HG03571 (cell line): ENCODE measurements around the gene MKRN2OS.
A peak's percentile ranks its signal among the peaks of the same experiment; 100 is the strongest.
"Not testable (repeated sequence)": the region's sequence is repeated elsewhere in the genome, so short reads cannot be mapped to it uniquely, and the experiment has no call there.

Experiments used
- ATAC-seq: cut with Tn5 transposase; IDR thresholded peaks from one replicate; pipeline ENCODE4 v1.9.1; 2021; ENCODE audit not compliant: unreplicated experiment

The MKRN2OS gene

DNA sequence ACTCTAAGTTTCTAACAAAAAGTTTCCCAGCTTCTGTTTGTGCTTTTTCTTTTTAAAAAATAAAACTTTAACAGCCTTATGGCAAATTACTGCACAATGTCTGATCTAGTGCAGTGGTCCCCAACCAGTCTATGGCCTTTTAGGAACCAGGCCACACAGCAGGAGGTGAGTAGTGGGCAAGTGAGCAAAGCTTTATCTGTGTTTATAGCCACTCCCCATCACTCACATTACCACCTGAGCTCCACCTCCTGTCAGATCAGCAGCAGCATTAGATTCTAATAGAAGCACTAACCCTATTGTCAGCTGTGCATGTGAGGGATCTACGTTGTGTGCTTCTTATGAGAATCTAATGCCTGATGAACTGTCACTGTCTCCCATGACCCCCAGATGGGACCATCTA, 17.2 kb upstream of the MKRN2OS start:
- ATAC-seq: no peak

DNA sequence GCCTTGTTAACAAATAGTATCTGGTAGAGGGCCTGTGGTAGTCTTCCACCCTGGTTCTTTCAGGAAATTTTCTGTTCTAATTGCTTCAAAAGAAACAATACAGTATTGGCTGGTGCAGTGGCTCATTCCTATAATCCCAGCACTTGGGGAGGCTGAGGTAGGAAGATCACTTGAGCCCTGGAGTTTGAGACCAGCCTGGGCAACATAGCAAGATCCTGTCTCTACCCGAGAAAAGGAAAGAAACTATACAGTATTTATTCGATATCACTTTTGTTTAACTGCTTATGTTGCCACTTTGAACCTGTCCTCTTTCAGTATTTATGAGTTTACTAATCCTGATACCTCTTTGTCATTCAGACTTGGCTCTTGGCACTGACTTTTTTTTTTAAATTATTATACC, 16.1 kb upstream of the MKRN2OS start:
- no peak for ATAC-seq

DNA sequence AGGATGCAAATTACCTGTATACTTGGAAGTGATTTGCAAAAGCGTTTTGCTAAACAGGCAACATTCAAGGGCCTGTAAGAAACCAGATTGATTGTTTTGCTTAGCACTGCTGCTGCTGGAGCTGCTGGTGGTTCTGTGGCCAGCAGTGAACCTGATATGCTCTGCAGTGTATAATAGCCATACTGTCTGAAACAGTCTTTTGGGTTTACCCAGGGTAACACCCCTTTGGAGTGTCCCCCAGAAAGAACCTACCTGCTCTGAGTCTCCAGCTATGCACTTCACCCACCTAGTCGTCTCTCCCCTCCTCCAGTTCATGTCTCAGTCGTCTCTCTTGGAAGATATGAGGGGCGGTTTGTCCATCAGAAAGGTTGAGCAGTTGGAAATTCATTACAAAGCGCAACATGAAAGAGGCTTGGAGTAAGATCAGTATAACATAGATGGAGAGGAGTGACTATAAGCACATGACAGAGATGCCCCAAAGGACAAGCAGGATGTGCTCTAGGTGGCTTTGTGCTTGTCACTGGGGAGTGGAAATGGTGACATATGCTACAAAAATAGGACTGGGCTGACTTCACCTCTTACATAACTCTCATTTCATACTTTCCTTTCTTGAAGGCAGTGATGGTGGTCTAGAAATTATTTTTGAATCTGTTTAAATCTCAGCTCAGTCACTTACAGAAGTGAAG, 15.3 kb upstream of the MKRN2OS start:
- ATAC-seq: no peak

DNA sequence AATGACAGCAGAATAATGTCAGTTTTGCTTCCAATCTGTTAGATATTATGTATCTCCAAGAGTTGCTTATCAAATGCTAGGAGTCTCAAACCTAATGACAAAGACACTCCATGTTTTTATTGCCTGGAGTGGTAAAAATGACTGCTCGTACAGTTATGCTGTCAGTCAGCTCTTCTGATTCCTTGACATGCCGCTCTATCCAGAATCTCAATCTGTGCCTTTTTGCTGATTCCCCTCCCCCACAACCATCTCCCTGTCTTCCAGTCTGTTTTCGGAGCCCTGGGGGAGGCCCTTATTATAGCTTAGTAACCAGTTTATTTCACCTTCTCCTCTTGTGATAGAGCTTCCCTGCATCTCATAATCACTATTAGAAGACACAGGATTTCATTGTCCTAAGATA, 14.2 kb upstream of the MKRN2OS start:
- ATAC-seq: no peak

DNA sequence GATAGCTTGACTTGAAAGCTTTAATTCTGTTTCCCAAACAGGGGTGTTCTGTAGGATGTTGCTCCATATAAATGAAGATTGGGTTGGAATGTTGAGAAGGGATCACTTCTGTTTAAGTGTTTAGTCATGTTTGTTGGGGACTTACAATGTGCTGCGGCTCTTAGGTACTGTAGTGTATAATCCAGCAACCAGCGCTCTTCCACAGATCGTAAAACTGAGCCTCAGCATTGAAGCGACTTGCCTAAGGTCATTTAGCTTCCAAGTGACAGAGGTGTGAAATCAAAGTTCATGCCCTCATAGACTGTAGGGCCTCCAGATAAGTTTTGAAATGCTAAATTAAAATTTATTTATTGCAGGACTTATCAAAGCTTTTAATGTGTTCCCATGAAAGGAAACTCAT, 13.4 kb upstream of the MKRN2OS start:
- ATAC-seq: no peak

DNA sequence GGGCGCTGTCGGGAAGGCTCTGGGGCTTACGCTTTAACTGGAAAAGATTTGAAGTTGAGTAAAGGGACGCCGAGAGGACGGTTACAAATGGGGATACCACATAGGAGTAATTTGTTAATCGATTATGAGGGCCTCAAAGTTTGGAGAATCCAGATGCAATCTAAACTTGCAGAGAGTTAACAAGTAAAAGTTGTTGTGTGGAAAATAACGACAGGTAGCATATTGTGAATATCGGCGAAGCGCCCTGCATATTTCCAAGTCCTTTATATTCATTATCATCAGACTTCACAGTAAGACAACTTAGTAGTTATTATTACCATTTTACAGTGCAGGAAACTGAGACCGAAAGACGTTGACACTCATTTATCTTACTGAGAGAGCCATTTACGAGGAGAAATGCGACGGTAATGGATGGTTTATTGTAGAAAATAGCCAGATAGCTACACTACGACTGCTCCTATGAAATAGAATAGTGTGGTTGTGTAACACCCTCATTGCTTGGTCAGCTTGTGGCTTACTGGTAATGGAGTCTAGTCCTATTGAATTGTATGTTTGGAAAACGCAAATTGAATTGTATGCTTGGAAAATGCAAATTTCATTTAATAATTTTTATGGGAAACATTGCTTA, 12.3 kb upstream of the MKRN2OS start:
- ATAC-seq: no peak

DNA sequence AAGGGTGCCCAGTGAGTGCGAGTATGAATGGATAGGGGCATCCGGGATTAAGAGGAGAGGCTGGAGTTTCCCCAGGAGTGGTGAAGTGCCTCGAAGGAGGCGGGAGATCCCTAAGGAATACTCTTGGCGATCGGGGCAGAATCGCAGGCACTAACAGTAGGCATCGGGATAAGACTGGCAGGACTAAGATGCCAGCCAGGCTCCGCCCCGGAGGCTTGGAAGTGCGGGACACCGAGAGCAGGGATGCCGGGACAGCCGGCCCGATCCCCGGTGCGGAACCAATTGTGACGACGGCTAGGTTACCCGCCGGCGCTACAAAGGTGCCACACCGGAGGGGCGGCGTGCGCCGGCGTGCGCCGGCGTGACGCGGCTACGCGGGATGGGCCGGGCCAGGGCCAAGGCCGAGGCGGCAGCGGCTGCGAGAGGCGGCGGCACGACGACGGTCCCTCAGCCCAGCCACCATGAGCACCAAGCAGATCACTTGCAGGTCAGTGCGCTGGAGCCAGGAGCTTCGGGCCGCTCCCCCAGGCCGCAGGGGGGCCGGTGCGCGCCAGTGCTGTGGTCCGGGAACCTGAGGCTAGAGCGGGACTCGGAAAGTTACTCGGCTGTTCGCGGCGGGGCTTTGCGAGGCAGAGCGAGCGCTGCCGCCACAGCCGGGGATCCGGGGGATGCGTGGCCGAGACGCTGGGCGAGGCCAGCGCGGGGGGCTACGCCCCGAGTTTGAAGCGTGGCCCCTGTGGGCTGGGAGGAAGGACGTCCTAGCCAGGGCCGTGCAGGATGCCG, 11.6 kb upstream of the MKRN2OS start, which contains the start of gene MKRN2:
MKRN2 (plus strand) TSS at position 398 of the 783 bp plus-strand sequence; CDS start at position 462, 64 bp downstream.
- peak; percentile 86 for ATAC-seq

DNA sequence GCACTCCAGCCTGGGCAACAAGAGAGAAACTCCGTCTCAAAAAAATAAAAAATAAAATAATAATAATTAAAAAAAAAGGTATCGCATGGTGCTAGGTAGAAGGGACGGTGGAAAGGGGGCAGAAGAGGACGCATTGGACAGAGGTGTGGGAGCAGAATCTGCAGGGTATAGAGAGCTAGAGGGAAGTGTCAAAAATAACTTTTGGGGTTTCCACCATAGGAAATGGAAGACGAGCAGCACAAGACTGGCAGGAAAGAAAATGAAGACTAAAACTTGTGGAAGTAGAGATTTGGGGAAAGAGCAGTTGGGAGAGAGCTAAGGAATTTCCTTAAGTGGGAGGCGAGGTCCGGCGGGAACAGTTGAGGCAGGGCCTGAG, 11.0 kb upstream of the MKRN2OS start:
- ATAC-seq: no peak

DNA sequence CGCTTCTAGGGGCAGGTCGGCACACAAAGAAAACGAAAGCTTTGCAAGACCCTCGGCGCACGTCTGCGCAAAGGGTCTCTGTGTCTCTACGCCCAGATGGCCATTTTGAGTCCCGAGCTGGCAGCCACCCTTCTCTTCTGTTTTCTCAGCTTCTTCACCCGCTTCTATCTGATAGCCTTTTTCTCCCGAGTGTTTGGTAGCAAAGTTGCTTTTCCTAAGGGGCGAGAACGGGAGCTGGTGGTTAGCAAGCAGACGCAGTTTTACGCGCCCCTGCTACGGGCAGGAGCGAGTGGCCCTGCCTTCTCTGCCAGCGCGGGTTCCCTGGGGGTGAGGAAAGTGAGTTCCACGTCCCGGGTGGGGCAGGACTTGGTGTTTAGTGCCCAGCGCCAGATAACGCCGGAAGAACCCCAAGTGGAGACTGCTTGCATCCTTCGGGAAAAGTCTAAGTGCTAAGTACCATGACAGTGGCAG, 8.7 kb upstream of the MKRN2OS start:
- ATAC-seq: no peak

DNA sequence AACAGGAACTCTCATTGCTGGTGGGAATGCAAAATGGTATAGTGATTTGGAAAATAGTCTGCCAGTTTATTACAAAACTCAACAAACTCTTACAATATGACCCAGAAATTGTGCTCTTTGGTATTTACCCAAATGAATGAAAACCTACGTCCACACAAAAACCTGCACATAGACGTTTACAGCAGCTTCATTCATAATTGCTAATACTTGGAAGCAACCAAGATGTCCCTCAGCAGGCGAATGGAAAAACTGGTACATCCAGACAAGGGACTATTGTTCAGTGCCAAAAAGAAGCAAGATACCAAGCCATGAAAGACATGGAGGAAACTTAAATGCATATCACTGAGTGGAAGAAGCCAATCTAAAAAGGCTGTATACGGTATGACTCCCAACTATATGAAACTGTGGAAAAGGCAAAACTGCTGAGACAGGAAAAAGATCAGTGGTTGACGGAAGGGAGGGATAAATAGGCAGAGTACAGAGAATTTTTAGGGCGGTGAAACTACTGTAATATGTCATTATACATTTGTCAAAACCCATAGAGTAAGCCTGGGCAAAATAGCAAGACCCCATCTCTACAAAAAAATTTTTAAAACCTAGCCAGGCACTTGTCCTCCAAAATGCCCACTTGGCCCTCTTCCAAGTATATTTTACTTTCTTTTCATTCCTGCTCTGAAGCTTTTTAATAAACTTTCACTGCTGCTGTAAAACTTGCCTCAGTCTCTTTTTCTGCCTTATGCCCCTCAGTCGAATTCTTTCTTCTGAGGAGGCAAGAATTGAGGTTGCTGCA, 4.9 kb upstream of the MKRN2OS start:
- ATAC-seq: no peak

DNA sequence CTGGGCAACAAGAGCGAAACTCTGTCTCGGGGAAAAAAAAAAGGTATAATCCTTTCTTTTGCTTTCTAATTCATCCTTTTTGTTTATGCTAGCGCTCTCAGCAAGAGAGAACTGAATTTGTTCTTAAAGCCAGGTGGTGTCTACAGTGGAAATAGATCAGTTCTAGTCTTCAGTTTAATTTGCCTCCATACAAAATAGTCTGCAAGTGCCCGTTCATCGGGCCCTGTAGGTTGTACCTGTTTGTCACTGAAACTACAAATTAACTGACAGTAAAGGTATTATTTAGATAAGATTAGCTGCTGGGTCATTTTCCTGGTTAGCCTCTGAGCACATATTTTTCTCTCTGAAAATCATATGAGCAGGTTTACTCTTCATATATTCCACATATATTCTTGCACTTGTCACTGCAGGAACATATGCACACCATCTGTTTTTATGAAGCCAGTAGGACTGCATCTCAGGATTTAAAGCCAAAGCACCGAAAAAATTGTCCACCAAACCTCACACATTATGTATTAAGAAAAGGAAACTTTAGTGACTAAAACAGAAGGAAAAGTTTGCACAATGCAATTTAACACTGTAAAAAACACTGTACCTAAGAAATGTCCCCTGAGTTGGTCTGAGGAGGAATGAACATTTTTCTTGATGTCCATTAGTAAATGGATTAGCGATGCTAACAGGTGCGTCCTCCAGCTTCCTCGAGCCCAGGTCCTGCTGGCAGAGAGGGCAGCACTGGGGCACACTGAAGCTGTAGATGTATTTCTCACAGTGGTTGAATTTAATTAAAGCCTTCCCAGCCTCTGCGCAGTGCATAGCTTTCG, 437 bp downstream of the MKRN2OS start:
- ATAC-seq: no peak

DNA sequence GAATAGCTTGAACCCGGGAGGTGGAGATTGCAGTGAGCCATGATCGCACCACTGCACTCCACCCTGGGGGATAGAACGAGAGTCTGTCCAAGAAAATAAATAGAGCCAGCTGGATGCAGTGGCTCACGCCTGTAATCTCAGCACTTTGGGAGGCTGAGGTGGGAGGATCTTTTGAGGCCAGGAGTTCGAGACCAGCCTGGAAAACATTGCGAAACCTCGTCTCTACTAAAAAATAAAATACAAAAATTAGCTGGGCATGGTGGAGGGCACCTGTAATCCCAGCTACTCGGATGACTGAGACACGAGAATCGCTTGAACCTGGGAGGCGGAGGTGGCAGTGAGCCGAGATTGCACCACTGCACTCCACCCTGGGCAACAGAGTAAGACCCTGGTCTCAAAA, 1.8 kb downstream of the MKRN2OS start:
- ATAC-seq: not testable (repeated sequence)

DNA sequence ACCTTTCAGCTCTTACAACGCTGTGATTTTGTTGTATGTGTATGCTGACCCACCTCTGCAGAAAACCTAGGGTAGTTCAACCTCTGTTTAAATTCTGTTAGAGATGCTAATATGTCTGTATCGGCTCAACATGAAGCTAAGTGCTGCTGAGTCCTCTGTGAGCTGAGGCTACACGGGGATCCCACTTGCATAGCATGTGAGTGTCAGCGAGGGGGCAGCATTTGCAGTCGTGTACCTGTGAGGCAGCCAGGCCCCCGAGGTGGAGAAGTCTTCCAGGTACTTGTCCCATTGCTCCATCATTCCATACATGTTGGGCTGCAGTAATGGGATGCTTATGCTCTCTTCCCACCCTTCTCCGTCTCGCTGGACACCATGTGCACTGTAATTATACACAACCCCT, 3.7 kb downstream of the MKRN2OS start:
- no peak for ATAC-seq

DNA sequence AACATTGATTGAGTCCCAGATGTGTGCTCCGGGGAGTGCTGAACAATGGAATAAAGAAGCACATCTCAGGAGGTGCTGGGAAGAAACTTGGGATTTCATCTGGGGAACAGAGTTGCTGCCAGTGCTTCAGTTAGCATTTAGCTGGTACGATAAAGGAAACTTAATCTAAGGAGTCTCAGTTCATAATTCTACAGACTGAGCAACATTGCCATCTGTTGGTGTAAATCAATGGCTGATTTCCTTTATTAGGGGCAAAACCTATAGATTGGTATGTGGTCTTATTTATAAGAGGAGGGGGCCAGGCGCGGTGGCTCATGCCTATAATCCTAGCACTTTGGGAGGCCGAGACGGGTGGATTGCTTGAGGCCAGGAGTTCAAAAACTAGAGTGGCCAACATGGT, 8.9 kb downstream of the MKRN2OS start:
- no peak for ATAC-seq

DNA sequence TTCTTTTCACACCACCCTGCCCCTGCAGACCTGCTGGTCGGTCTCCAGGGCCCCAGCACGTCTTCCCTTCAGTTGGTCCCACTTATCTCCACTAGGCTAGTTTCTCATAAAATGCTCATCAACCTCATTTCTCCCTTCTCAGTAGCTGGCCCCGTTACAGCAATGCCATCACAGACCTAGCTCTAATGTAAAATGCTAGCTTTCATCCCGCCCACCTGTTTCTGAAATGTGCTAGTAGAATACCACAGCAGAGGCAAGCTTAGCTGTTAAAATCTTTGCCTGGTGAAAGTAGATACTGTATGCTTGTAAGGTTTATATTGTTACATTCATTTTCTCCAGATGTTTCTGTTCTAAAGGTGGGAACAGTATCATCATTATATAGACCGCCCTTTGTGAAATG, 13.1 kb downstream of the MKRN2OS start:
- ATAC-seq: no peak

DNA sequence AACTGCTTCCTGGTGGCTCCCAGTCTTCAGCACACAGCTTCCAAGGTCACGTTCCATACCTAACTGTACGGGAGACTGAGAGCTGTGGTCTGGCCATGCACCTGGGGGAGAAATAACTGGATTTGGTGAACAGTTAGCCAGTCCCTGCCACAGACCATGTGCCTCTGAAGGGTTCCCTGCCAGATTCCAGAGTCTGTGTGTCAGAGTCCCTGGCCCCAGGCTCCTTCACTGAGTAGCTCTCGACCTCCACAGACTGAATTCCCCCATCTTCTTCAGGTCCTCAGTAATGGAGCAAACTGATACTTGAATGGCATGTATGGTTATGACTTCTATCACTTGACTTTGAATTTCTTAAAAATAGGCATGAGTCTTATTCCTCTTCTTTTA, 17.5 kb downstream of the MKRN2OS start:
- ATAC-seq: no peak

DNA sequence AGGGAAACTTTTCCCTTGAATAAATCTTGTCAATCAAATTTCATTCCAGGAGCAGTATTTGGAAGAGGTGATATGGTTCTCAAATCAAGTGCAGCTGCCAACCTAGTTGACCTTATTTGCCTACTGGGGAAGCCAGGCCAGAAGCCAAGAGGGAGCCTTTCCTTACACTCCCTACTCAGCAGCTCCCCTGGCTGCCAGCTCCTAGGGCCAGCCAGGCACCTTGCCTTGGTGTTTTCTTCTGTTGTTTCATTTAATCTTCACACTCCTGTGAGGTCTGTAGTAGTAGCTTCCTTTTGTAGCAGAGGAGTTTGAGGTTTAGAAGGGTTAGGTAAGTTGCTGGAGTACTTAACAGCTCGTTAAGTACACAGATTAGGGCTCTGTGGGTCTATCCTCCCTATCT, 22.6 kb downstream of the MKRN2OS start:
- ATAC-seq: no peak

DNA sequence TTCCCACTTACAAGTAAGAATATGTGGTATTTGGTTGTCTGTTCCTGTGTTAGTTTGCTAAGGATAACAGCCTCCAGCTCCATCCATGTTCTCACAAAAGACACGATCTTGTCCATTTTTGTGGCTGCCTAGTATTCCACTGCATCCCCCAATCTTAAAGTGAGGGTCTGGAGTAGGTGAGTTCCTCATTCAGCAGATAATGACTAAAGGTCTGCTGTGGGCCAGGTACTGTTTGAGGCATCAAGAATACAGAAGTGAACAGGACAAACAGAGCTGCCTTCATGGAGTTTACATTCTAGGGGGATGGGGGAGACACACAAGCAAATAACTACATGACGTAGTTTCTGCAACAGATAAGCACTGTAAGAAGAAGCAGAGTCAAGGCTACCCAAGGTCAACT, 24.3 kb downstream of the MKRN2OS start:
- no peak for ATAC-seq

DNA sequence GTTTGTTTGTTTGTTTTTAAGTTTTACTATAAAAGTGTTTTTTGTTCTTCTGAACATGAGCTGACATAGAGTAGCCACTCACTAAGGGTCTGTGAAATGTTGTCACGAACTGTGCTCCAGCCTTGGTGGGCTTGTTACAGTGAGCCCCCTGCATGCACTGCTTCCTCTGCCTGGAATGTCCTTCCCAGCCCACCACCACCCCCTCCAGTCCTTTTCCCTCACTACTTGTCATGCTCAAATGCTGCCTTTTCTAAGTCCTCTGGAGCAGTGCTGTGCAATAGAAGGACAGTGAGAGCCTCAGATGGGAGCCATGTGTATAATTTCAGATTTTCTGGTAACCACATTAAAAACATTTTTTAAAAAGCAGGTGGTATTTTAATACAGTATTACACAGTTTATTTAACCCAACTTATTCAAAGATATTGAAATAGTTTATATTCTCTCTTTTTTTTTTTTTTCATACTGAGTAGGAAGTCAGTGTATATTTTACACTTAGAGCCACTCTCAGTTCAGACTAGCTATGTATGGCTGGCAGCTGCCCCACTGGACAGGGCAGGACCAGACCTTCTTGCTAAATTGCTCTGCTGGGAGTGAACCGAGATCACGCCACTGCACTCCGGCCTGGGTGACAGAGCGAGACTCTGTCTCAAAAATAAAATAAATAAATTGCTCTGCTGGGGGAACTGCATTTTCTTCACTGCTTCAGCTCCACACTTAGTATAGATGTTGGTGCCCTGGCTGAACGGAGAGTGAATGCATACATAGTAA, 26.9 kb downstream of the MKRN2OS start:
- ATAC-seq: no peak

DNA sequence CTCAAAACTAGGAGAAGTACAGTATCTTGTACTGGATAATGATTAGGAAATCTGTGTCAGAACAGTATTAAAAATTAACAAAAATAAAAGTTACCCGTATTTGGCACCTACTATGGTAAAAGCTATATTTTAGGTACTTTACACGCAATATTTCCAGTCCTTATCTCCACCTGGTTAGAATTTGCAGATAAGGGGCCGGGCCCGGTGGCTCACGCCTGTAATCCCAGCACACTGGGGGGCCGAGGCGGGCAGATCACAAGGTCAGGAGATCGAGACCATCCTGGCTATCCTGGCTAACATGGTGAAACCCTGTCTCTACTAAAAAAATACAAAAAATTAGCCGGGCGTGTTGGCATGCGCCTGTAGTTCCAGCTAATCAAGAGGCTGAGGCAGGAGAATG, 28.4 kb downstream of the MKRN2OS start:
- no peak for ATAC-seq
